NCI-H226 (cell line): ENCODE measurements around the gene RAPGEF2.
"Not testable (repeated sequence)": the region's sequence is repeated elsewhere in the genome, so short reads cannot be mapped to it uniquely, and the experiment has no call there.

ENCODE experiments used
- DNase-seq: peaks from one replicate; pipeline ENCODE4 v3.0.0-alpha.2; 2015

RAPGEF2 gene

DNA sequence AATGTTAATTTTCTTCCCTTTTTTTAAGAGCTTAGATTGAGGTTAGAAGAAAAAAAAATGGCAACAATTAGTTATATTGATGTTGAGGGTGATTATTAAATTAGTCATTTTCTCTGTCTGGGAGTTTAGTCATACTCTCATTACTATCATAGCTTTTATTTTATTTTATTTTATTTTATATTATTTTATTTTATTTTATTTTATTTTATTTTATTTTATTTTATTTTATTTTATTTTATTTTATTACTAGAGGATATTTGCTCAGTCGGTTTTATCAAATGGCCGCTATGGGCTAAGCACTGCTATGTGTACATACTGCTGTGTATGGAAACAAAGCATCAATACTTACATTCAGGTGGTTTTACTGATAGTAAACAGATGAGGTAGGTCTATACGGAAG, 239.5 kb downstream of the RAPGEF2 start:
- no peak for DNase-seq

DNA sequence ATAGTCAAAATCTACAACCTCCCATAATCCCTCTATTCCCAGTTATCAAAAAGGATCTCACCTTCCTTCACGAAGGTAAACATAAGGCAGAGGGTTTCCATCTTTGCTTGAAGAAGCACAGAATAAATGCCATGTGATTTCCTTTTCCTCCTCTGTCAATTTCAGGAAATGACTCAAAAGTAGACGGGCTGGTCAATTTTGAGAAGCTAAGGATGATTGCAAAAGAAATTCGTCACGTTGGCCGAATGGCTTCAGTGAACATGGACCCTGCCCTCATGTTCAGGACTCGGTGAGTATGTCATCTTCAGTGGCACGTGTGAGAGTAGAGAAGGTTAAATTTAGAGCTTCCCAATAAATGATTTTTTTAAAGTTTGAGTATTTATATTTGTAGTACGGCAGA, 240.2 kb downstream of the RAPGEF2 start:
- DNase-seq, result no peak

DNA sequence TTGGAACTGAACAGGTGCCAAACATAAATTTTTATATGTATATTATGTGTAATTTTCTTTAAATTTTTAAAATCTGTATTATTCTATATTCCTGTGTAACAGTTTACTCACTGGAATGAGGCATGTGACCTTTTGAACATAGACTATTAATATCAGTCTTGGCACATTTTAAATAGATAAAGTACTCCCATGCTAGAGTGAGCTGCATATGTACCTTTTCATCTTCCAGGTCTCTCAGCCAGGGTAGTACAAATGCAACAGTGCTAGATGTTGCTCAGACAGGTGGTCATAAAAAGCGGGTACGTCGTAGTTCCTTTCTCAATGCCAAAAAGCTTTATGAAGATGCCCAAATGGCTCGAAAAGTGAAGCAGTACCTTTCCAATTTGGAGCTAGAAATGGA, 242.0 kb downstream of the RAPGEF2 start:
- DNase-seq, result no peak

DNA sequence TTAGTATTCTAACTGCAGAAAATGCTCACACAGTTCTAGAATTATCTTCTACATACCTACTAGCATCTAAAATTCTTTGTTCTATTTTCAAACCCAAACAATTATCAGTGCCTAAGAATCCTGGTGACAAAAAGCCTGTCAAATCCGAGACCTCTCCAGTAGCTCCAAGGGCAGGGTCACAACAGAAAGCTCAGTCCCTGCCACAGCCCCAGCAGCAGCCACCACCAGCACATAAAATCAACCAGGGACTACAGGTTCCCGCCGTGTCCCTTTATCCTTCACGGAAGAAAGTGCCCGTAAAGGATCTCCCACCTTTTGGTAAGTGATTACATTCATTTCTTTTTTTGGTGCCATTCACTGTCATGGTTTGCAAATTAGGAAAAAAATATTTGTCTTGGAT, 243.8 kb downstream of the RAPGEF2 start:
- no peak for DNase-seq

GRCh38 chr4:159347813-159348212, 244.9 kb downstream of the RAPGEF2 start:
- DNase-seq, result no peak

- no peak for DNase-seq
Observed at GRCh38 chr4:159349332-159349731, 246.5 kb downstream of the RAPGEF2 start.

GRCh38 chr4:159352609-159353008, 249.7 kb downstream of the RAPGEF2 start:
- DNase-seq, result no peak

DNA sequence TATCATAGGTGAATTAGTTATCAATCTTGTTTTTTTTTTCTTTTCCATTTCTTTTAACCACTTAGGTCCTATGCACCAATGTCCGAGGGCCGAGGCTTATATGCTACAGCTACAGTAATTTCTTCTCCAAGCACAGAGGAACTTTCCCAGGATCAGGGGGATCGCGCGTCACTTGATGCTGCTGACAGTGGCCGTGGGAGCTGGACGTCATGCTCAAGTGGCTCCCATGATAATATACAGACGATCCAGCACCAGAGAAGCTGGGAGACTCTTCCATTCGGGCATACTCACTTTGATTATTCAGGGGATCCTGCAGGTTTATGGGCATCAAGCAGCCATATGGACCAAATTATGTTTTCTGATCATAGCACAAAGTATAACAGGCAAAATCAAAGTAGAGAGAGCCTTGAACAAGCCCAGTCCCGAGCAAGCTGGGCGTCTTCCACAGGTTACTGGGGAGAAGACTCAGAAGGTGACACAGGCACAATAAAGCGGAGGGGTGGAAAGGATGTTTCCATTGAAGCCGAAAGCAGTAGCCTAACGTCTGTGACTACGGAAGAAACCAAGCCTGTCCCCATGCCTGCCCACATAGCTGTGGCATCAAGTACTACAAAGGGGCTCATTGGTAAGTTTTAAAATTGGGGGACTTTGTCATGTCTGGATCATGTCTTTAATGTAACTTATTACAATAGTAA, 250.7 kb downstream of the RAPGEF2 start:
- DNase-seq, result no peak

DNA sequence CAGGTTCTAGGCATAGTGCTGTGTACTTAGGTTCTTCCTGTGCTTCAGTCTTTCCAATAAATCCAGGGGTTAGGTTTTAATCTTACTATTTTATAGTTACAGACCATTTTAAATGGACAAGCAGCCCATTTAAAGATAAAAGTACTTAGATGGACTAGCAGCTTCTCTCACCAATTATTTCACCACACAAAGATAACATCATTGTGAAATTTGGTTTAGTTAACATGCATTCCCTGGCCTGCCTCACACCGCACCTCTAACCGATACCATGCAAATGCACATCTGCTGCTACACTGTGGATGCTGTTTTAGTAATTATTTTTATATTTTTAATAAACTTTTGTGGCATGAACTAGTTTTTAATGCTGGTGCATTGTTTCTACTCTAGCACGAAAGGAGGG, 252.6 kb downstream of the RAPGEF2 start:
- DNase-seq, result no peak

DNA sequence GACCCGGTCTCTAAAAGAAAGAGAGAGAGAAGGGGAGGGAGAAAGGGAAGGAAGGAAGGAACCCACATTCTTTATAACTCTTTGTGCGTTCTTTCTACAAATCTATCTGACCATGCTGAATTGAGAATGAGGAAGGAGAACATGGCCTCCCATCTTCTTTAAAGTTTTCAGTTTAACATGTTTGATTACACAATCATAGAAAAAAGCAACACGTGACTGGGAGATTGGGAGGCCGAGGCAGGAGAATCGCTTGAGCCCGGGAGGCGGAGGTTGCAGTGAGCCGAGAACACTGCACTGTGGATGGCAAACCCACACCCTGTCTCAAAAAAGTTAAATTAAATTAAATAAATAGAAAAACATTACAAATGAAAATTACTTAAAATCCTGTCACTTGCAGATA, 254.5 kb downstream of the RAPGEF2 start:
- DNase-seq, result no peak

DNA sequence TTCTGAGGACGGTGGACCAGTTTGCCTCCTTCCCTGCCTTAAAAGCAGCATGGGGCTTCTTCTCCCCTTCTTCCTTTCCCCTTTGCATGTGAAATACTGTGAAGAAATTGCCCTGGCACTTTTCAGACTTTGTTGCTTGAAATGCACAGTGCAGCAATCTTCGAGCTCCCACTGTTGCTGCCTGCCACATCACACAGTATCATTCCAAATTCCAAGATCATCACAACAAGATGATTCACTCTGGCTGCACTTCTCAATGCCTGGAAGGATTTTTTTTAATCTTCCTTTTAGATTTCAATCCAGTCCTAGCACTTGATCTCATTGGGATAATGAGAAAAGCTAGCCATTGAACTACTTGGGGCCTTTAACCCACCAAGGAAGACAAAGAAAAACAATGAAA, 255.3 kb downstream of the RAPGEF2 start:
- DNase-seq, result peak; percentile 38

- DNase-seq, result peak; percentile 64
Observed at GRCh38 chr4:159360549-159360948, 257.7 kb downstream of the RAPGEF2 start.

DNA sequence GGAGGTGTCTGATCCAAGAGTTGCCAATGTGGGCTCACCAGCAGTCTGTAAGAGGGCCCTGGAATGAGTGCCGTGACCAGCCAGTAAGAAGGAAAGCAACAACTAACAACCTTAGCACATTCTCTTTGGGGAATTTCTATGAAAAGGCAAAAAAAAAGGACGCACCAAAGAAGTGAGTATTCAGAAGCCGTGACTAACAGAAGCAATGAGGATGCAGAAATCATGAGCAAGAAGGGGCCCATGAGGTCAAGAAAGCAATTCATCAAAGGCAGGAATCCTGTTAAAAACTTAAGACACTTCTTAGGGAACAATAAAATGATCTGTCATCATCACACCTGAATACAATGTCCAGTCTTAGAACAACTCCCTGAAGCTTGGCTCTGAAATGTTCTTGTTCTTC, 260.5 kb downstream of the RAPGEF2 start:
- no peak for DNase-seq

DNA sequence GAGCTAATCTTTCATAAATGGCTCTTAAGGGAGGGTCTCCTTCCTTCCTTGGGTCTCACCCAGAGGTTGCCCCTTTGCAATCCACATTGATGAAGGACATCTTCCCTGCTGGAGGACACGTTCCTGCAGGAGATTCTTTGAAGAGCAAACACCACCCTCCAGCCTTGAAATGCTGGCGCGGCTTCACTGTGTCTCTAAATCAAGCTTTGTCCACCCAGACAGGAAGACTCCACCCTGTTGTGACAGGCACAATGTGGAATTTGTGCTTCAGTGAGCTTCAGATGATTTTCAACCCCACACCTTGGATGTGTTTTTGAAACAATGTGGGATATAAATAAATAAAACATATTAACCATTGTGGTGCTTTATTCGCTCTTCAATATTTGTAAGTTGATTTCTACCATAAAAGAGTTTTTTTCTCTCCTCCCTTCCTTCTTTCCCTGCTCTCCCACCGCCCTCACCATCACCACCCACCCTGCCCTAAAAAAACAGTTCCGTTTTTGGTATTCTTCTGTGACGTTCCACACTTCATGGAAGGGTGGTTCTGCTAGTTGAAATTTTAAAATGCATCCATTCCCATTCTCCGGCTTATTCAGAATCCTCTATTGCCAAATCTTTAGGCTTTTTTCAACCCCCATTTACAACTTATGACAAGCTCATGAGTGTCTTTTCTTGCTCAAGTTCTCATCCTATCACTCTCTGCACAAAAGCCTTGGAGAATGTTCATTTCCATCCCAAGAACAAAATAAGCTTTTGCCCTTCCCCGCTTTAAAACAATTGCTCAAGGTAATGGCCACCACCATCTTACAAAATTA, 264.3 kb downstream of the RAPGEF2 start:
- no peak for DNase-seq

DNA sequence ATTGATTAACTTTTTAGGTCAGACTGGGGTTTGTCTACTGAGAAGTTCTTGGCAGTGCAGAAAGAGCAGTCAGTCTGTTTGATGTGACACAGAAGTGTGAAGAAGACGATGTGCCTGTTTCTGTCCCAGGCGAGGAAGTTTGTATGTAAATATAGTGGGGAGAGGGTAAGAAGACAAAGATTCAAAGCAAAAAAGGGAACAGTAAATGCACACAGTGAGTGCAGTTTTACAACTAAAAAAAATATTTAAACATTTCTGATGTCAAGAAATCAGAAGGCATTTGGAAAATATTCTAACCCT, 264.9 kb downstream of the RAPGEF2 start:
- DNase-seq, result no peak

- peak; percentile 7 for DNase-seq
Observed at GRCh38 chr4:159368320-159368719, 265.4 kb downstream of the RAPGEF2 start.

- no peak for DNase-seq
Observed at GRCh38 chr4:159369256-159369655, 266.4 kb downstream of the RAPGEF2 start.

DNA sequence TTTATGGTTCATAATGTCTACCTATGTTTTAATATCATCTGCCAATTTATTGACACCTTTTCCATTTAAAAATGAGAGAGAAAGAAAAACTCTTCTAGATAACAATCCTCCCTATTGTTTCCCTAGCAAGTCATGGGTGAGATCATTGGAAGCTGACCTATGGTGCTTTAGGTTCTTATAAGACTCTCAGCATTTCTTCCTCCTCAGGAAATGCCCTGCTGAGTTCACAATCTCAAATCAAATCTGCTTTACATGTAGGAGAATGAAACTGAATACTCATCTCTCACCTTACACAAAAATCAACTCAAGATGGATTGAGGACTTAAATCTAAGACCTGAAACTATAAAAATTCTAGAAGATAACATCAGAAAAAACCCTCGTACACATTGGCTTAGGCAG, 267.4 kb downstream of the RAPGEF2 start:
- no peak for DNase-seq

- DNase-seq, result no peak
Observed at GRCh38 chr4:159374749-159375530, 272.1 kb downstream of the RAPGEF2 start.

- no peak for DNase-seq
Observed at GRCh38 chr4:159376289-159376688, 273.4 kb downstream of the RAPGEF2 start.

DNA sequence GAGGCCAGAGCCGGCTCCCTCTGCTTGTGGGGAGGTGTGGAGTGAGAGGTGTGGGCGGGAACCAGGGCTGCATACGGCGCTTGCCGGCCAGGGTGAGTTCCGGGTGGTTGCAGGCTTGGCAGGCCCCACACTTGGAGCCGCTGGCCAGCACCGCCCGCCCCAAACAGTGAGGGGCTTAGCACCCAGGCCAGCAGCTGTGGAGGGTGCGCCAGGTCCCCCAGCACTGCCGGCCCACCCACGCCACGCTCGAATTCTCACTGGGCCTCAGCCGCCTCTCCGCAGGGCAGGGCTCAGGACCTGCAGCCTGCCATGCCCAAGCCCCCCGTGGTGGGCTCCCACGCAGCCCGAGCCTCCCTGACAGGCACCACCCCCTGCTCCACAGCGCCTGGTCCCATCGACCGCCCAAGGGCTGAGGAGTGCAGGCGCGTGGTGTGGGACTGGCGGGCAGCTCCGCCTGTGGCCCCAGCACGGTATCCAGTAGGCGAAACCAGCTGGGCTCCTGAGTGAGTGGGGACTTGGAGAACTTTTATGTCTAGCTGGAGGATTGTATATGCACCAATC, 275.3 kb downstream of the RAPGEF2 start:
- no peak for DNase-seq

- not testable (repeated sequence) for DNase-seq
Observed at GRCh38 chr4:159379064-159379463, 276.2 kb downstream of the RAPGEF2 start.

DNA sequence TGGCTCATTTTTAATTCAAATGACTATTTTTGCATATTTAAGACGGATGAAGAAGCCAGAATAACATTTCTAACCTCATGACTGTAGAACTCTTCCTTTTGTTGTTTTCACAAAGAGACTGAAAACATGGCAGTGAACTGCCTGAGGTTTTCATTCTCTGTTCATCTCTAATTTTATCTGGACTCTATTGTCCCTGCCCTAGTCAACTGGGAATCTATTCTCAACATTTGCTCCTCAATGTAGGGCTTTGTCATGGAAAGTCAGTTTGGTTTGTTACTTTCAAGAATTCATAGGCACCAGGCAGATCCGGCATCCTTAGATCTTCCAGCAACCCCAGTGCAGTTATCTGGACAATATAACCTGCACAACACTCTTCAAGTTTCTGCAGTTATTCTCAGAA, 277.0 kb downstream of the RAPGEF2 start:
- no peak for DNase-seq
